C4-2B (cell line): ENCODE results near the gene EPHB2.

Experiments
- CTCF ChIP-seq: fragments of 450-650 bp; conservative IDR thresholded peaks from 2 replicates; pipeline ENCODE4 v1.5.1; 2017; ENCODE audit warnings: mild to moderate bottlenecking
- ZFX ChIP-seq: fragments of 450-650 bp; IDR thresholded peaks from 2 replicates; pipeline ENCODE4 v1.6.1; 2017

- TF ChIP-seq CTCF (no peak), ZFX (no peak)
These were observed 164.1 kb downstream of the EPHB2 start for GRCh38 chr1:22874785-22875184.
